Measurements from ENCODE around the gene MARCHF2.
"Not testable (repeated sequence)": the region's sequence is repeated elsewhere in the genome, so short reads cannot be mapped to it uniquely, and the experiment has no call there.

MARCHF2 gene

GRCh38 chr19:8413629-8413995 lies 507 bp downstream of the MARCHF2 start:
- no peak for DNase-seq

- DNase-seq = no peak
These were observed 3.7 kb downstream of the MARCHF2 start for GRCh38 chr19:8416796-8417195.

DNA sequence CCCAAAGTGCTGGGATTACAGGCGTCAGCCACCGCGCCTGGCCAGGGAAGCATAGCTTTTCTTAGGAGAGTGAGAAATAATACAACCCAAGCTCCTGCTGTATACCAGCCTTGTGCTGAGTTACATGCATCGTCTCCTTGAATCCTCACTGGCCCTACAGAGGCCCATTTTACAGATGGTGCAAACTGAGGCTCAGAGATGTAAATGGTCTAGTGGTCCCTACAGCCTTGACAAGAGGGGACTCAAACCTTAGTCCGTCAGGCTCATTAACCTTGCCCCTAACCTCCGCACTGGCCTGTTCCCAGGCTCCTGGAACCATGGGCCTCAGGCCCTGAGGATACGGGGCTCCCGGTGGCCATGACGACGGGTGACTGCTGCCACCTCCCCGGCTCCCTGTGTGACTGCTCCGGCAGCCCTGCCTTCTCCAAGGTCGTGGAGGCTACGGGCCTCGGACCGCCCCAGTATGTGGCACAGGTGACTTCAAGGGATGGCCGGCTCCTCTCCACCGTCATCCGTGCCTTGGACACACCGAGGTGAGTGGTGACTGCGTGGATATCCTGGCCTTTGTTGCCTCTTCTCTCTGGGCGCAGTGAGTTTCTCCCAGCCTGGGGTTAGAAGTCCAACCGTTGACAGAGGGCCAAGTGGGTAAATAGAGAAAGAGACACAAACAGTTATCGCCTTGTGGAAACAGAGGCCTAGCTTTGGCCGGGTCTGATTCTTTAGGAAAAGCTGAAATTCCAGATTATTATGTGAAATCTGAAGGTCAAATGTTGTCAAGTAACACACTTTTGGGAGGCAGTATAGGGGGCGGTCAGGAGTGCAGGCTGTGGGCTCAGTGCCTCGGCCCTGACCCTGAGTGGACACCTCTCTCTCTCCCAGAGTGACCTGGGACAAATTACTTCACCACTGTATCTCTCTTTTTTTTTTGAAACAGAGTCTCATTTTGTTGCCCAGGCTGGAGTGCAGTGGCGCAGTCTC lies 8.7 kb downstream of the MARCHF2 start:
- DNase-seq = no peak

- DNase-seq = no peak
These were observed 10.7 kb downstream of the MARCHF2 start for GRCh38 chr19:8423817-8424223.

GRCh38 chr19:8425331-8425730 lies 12.2 kb downstream of the MARCHF2 start:
- not testable (repeated sequence) for DNase-seq

GRCh38 chr19:8426283-8426682 lies 13.2 kb downstream of the MARCHF2 start:
- DNase-seq = no peak

DNA sequence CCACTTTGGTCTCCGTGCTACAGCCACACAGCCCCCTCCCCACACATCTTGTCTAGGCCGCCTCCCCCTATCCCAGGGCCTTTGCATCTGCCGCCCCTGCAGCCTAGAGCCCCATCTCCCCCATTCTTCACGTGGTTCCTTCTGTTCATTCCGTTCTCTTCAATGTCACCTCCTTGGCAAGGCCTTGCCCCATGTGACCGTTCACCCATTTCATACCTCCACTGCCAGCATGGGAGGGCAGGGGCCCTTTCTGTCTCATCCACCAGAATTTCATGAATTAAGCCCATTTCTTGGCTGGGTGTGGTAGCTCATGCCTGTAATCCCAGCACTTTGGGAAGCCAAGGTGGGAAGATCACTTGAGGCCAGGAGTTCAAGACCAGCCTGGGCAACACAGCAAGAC lies 15.9 kb downstream of the MARCHF2 start:
- DNase-seq = no peak

DNA sequence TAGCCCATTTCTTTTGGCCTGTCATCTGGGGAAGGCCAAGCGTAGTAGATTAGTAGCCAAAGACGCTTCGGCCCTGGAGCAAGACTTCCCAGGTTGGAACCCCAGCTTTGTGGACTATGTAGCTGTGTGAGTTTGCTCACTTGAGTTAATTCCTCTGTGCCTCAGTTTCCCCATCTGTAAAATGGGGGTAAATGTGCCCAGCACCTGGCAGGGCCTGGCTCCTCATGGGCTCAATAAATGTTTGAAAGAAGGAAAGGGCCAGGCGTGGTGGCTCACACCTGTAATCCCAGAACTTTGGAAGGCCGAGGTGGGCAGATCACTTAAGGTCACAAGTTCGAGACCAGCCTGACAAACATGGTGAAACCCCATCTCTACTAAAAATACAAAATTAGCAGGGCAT lies 16.7 kb downstream of the MARCHF2 start:
- DNase-seq = no peak

DNA sequence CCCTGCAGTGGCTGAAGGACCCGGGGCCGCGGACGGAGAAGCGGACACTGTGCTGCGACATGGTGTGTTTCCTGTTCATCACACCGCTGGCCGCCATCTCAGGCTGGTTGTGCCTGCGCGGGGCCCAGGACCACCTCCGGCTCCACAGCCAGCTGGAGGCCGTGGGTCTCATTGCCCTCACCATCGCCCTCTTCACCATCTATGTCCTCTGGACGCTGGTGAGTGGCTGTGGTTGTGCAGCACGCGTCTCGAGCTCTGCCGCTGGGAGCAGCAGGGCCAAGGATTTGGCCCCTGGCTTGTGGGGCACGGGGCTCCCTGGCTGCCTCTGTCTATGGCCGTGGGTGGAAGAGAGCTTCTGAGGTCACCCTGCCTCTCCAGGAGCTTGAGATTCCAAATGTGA lies 17.5 kb downstream of the MARCHF2 start:
- DNase-seq = no peak

DNA sequence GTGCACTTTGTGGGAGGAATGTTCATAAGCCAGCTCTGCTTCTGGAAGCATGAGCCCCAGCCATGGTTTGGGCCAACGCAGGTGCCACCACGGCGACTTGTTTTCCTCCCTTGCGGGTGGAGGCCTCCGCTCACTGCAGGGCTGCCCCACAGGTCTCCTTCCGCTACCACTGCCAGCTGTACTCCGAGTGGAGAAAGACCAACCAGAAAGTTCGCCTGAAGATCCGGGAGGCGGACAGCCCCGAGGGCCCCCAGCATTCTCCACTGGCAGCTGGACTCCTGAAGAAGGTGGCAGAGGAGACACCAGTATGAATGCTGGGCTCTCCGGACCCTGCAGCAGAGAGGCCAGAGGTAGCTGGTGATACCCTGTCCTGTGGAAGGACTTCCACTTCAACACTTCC lies 25.1 kb downstream of the MARCHF2 start:
- no peak for DNase-seq

DNA sequence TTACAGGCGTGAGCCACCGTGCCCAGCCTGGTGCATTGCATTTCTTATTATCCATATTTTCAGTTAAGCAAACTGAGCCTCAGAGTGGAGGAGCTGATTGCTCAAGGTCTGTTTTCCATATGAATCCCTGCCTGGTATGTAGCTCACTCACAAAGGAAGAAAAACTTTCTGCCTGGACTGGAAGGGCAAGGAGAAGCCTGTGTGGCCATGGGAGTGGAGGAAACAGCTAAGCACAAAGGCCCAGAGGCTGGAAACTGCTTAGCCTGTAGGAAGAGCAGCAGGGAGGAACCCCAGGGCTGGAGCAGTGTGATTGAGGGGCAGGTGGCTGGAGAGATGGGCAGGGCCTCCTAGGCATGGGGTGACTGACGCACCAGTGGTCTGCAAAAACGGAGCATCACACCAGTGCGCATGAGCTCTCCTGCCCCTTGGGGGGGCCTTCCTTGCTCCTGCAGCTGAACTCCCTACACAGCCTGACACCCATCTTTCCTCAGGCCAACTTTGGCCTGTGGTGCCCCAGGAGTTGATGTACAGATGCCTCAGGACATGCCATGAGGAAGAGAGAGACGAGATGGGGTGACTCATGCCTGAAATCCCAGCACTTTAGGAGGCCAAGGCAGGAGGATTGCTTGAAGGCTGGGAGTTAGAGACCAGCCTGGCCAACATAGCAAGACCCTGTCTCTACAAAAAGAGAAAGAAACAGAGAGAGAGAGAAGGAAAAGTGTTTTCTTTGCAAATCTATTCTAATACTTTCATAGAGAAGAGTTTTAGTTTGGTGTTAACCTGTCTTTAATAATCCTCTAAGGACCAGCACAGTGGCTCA lies 28.8 kb downstream of the MARCHF2 start:
- no peak for DNase-seq

GRCh38 chr19:8444140-8444676 lies 31.1 kb downstream of the MARCHF2 start:
- not testable (repeated sequence) for DNase-seq

DNA sequence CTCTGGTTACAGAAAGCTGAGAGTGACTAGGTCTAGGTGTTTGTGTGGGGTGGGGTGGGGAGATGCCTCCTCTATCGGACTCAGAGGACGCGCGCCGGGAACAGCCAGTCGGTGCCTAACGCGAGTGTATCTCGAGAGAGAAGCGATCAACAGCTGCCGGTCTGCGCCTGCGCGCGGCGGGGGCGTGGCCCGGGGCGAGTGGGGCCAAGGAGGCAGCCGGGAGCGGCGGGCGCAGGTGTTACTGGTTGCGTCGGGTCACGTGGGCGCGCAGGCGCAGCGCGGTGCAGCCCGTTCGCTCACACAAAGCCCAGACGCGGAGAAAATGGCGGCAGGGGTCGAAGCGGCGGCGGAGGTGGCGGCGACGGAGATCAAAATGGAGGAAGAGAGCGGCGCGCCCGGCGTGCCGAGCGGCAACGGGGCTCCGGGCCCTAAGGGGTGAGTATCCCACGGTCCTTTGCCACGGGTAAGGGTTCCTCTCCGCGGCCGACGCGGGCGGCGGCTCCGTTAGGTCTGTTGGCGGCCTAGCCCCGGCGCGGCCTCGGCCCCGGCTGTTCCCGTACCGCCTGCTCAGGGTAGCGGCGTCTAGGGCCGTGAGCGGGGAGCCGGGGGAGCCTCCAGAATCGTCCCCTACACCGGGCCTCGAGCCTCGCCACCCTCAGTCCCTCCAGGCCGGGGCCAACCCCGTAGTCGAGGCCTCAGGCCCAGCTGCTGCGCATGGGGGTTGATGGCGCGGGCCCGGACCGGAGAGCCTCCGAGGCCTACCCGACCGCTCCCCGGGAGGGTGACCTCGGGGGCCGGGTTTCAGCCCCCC lies 31.8 kb downstream of the MARCHF2 start, which contains the start of gene HNRNPM:
Gene HNRNPM, plus strand, starts transcription at position 299 of the 811 bp plus-strand sequence. Its CDS starts 24 bp downstream, at position 323.
- peak; percentile 100 for DNase-seq

DNA sequence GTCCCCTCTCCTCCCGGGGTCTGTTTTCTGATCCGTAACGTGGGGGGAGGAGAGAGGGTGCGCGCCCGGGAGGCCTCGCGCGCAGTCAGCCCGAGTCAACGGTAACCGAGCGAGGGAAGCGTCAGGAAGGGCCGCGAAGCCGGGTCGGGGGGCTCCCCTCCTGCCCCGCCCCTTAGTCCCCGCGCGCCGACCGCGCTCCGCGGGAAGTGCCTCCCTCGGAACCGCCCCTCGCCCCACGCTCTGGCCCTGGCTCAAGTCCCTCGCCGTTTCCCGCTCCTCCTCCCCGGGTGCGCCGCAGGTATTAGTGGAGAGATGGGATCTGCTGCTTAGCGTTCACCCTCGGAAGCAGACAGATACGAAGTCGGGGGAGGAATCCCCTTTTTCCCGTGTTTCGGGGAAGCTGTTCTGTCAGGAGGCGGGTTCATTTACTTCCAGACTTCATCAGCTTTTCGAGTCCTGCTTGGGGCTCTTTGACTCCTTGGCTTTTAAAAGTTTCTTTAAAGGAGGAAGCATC lies 32.4 kb downstream of the MARCHF2 start:
- DNase-seq = peak; percentile 55

- DNase-seq = no peak
These were observed 33.1 kb downstream of the MARCHF2 start for GRCh38 chr19:8446061-8446709.

DNA sequence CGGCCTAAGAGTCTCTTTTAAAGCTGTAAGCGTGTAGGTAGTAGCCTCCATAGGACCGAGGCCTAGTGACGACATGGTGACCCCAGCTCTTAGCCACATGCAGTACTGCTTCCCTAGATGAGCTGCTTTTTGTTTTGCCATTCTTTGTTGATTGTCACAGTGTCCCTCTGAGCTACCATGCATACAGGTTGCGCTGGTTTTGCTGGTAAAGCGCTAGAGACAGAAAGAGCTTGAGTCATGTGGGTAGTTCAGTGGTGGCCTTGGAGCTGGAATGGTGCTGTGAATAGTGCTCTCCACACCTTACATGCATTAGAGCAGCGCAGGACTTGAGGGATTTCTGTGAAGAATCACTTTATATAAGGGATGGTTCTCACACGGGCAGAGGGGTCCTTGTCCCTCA lies 36.7 kb downstream of the MARCHF2 start:
- DNase-seq = no peak

GRCh38 chr19:8451377-8451776 lies 38.3 kb downstream of the MARCHF2 start:
- DNase-seq = no peak

GRCh38 chr19:8451885-8452284 lies 38.8 kb downstream of the MARCHF2 start:
- DNase-seq = no peak

GRCh38 chr19:8452446-8453123 lies 39.5 kb downstream of the MARCHF2 start:
- DNase-seq = no peak

DNA sequence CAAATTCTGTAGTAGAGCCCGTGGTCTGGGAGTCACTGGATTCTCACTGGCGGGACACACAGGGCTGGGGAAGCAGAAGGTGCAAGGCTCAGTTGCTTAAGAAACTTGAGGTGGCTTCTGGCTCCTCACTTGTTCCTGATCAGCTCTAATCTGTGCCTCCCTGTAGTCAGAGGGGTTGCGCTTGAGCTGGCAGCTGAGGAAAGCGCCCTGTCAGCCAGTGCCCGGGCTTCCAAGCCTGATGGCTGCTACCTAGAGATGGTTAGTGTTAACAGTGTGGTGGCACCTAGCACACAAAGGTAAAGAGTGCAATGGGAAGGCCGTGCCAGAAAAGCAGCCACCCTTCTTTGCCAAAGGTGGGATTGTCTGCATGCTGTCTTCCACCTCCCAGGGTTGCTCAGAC lies 40.5 kb downstream of the MARCHF2 start:
- no peak for DNase-seq

DNA sequence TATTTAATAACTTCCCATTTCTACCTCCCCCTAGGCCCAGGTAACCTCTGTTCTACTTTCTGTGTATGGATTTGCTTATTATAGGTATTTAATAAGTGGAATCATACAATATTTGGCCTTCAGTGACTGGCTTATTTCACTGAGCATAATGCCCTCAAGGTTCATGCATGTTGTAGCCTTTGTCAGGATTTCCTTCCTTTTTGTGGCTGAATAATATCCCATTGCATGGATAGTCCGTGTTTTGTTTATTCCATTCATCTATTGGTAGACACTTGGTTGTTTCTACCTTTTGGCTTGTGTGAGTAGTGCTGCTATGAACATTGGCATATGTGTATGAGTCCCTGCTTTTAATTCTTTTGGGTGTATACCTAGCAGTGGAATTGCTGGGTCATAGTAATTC lies 41.1 kb downstream of the MARCHF2 start:
- no peak for DNase-seq
